ENCODE results near the gene GPATCH2L. TPM values are rescaled to one million over a fixed set of nuclear protein-coding genes. Genes with fewer than 3 reads are reported as not detected.
A peak's percentile ranks its signal among the peaks of the same experiment; 100 is the strongest.

Gene GPATCH2L
- total and polyA plus RNA-seq, 2 of the 13 experiments (the other 11 are each of a cell fraction or from before 2014, with no cell fraction given): 14.4 to 29.0 TPM

- FAIRE-seq (no peak), DNase-seq (ENCODE audit: low spot score) (peak; percentile 49), ATAC-seq (peak; percentile 92)
- no peak overlapping the region for H3K9ac ChIP-seq (ENCODE audit: insufficient read depth, low read depth, low read length)
- ChIA-PET POLR2A (no interaction called here), CTCF (ENCODE audit: low intra/inter-chr PET ratio, low total read pairs) (no interaction called here)
- WGBS (ENCODE audit: low lambda C conversion rate): 20% methylated on average over 4 of the region's 4 CpGs
- peak overlapping the region; percentile 69 for H3K4me2 ChIP-seq (ENCODE audit: low read depth, low read length)
- peak overlapping the region; percentile 12 for H3K27ac ChIP-seq (ENCODE audit: extremely low read length, insufficient read depth, low read length)
- H3K4me1 ChIP-seq (ENCODE audit: insufficient read depth, low read length): peaks cover 37% of the 10 kb centered on the region
- peaks cover 0 to 20% of the 10 kb centered on the region in 2 experiments; a peak in 2 of 5 replicates for H3K27me3 ChIP-seq (ENCODE audit: control insufficient read depth in 1 of 2, insufficient read depth in 2 of 2, low read length in 2 of 2)
- H3K79me2 ChIP-seq (ENCODE audit: insufficient read depth, low read length): no peaks in the 10 kb centered on the region
- H3K9me3 ChIP-seq (ENCODE audit: low read length): no peaks in the 10 kb centered on the region
- no peaks in the 10 kb centered on the region for H3K36me3 ChIP-seq (replicated peaks in 1 of 2; ENCODE audit: control insufficient read depth in 1 of 2, insufficient read depth in 2 of 2, low read length in 2 of 2)
- in situ Hi-C loops (cut with HindIII; ENCODE audit: extremely low pct_ligation_motif_present, low pct_unique_long_range_greater_than_20kb): no loop called here
- no peaks in the 10 kb centered on the region for H4K20me1 ChIP-seq (ENCODE audit: insufficient read depth, low read length)
- BruUV-seq (replicated peaks): no TSS peak
- no peak overlapping the region for H2AFZ ChIP-seq (ENCODE audit: low read length)
- H3K4me3 ChIP-seq (replicated peaks in 1 of 3; ENCODE audit: insufficient read depth in 1 of 3, low read depth in 2 of 3, low read length in 3 of 3): peak overlapping the region in 1 of 3 experiments; percentile 56; a peak in 3 of 6 replicates
- intact Hi-C loops (cut with micrococcal nuclease; ENCODE audit: unreplicated experiment): no loop called here
- TF ChIP-seq GFI1 (CRISPR knock-in tag; IDR thresholded peaks at IDR 0.05; ENCODE audit: borderline replicate concordance) (no peak), ZNF124 (CRISPR knock-in tag; IDR thresholded peaks at IDR 0.05) (no peak), HNF4G (IDR thresholded peaks at IDR 0.05; ENCODE audit: borderline replicate concordance, low read depth, low read length) (peak; percentile 62; the same call in 1 of the 2 replicates), HNF4G (CRISPR knock-in tag; IDR thresholded peaks at IDR 0.05; ENCODE audit: borderline replicate concordance, low read depth) (peak; percentile 78; the same call in 1 of the 2 replicates), ETV5 (CRISPR knock-in tag; IDR thresholded peaks at IDR 0.05; ENCODE audit: borderline replicate concordance) (peak; percentile 90), LRRFIP1 (CRISPR knock-in tag; conservative IDR thresholded peaks at IDR 0.05) (no peak), ZBTB7A (CRISPR knock-in tag; IDR thresholded peaks at IDR 0.05) (0 out of 2 replicates have a peak, but pooled peaks have one; percentile 26), ZNF891 (CRISPR knock-in tag; IDR thresholded peaks at IDR 0.05) (no peak), STAG1 (CRISPR knock-in tag; IDR thresholded peaks at IDR 0.05) (0 out of 2 replicates have a peak, but pooled peaks have one; percentile 4), AGO1 (IDR thresholded peaks at IDR 0.05; ENCODE audit: low read depth, low read length, poor library complexity, severe bottlenecking) (no peak), ZMYM3 (CRISPR knock-in tag; IDR thresholded peaks at IDR 0.05) (peak; percentile 31; the same call in 1 of the 2 replicates), HDAC2 (CRISPR knock-in tag; IDR thresholded peaks at IDR 0.05) (peak; percentile 28; the same call in 1 of the 2 replicates), SRSF9 (IDR thresholded peaks at IDR 0.05; ENCODE audit: borderline replicate concordance, insufficient read depth, low read depth, low read length, poor library complexity, severe bottlenecking) (no peak), RBFOX2 (IDR thresholded peaks at IDR 0.05; ENCODE audit: low read depth, low read length) (no peak), TRAFD1 (CRISPR knock-in tag; IDR thresholded peaks at IDR 0.05; ENCODE audit: borderline replicate concordance) (0 out of 2 replicates have a peak, but pooled peaks have one; percentile 46), FOXK1 (CRISPR knock-in tag; IDR thresholded peaks at IDR 0.05; ENCODE audit: borderline replicate concordance, low read depth) (peak; percentile 52; the same call in 1 of the 2 replicates), RXRB (CRISPR knock-in tag; IDR thresholded peaks at IDR 0.05; ENCODE audit: borderline replicate concordance) (peak; percentile 71; the same call in 1 of the 2 replicates), MED1 (CRISPR knock-in tag; IDR thresholded peaks at IDR 0.05) (peak; percentile 42; the same call in 1 of the 2 replicates), ZNF652 (CRISPR knock-in tag; IDR thresholded peaks at IDR 0.05; ENCODE audit: borderline replicate concordance, low read depth) (peak; percentile 92), MIER2 (CRISPR knock-in tag; IDR thresholded peaks at IDR 0.05) (0 out of 2 replicates have a peak, but pooled peaks have one; percentile 39), MTERF4 (CRISPR knock-in tag; IDR thresholded peaks at IDR 0.05) (no peak)
Measured at GRCh38 chr14:76118594-76118993, 33.1 kb upstream of the GPATCH2L start.
